Left ventricle myocardium superior (tissue), 1 donor: ENCODE data around the gene RETREG3. TPM values are rescaled to one million over a fixed set of nuclear protein-coding genes. Genes with fewer than 3 reads are reported as not detected.

ENCODE experiments used
- ATAC-seq: fragments of 200-7000 bp; cut with Tn5 transposase; one replicate; pipeline ENCODE4 v1.9.1; 2020; ENCODE audit warnings: mild to moderate bottlenecking, moderate library complexity
- DNase-seq: peaks from one replicate; pipeline ENCODE4 v3.0.0-alpha.2; 2020
- intact Hi-C: fragments of 100-400 bp; cut with micrococcal nuclease; formaldehyde crosslinking; loops from one replicate; pipeline ENCODE4 v1.11.0; 2022
- total RNA-seq: library from RNA; stranded (reverse); fragmentation: NEBNext Ultra II Directional; extraction: Animal tissue kit (Norgen Biotek cat#: 25700); gene quantifications from one replicate; pipeline ENCODE4 v1.2.1, GENCODE V29; 2021
- donor health status: DM: no; HTN: yes; CAD: no; lungs with severe emphysema.

The RETREG3 gene
- total RNA-seq, 1 donor from 2014 or later, result 25.7 TPM

- intact Hi-C loops, result no loop called here
- no peak for ATAC-seq
- no peak for DNase-seq
Observed at GRCh38 chr17:42538482-42538881, 70.7 kb downstream of the RETREG3 start.

- no peak for ATAC-seq
- intact Hi-C loops, result no loop called here
- no peak for DNase-seq
Observed at GRCh38 chr17:42537826-42538451, 71.2 kb downstream of the RETREG3 start.

- intact Hi-C loops, result no loop called here
- peak; percentile 3 for ATAC-seq
- peak; percentile 35 for DNase-seq
Observed at GRCh38 chr17:42537156-42537805, 71.9 kb downstream of the RETREG3 start.

- DNase-seq, result peak; percentile 93
- peak; percentile 75 for ATAC-seq
- intact Hi-C loops, result no loop called here
Observed at GRCh38 chr17:42536372-42537155, 72.6 kb downstream of the RETREG3 start.

GRCh38 chr17:42536048-42536371 lies 73.2 kb downstream of the RETREG3 start, which contains the start of gene NAGLU:
Gene NAGLU (plus strand): TSS chr17:42536241. CDS start chr17:42536273, 32 bp downstream.
- ATAC-seq, result peak; percentile 85
- DNase-seq, result peak; percentile 99
- intact Hi-C loops, result no loop called here

GRCh38 chr17:42535155-42536047 lies 73.8 kb downstream of the RETREG3 start:
- DNase-seq, result no peak
- intact Hi-C loops, result no loop called here
- peak; percentile 6 for ATAC-seq

- intact Hi-C loops, result no loop called here
- ATAC-seq, result peak; percentile 44
- peak; percentile 86 for DNase-seq
Observed at GRCh38 chr17:42531455-42532354, 77.5 kb downstream of the RETREG3 start.

GRCh38 chr17:42530952-42531454 lies 78.2 kb downstream of the RETREG3 start:
- ATAC-seq, result no peak
- intact Hi-C loops, result no loop called here
- no peak for DNase-seq

Other genes with a start within 250 kb of the RETREG3 start
- 146 TPM for gene STAT3, start 220.9 kb downstream of the RETREG3 start, total RNA-seq
- 216 TPM for gene CAVIN1, start 186.1 kb downstream of the RETREG3 start, total RNA-seq
- 33.2 TPM for gene ATP6V0A1, start 150.5 kb downstream of the RETREG3 start, total RNA-seq
- 8.3 TPM for gene NAGLU, start 73.1 kb downstream of the RETREG3 start, total RNA-seq
- gene HSD17B1, start 56.5 kb downstream of the RETREG3 start, total RNA-seq, result 1.4 TPM
- gene COASY, start 47.2 kb downstream of the RETREG3 start, total RNA-seq, result 45.2 TPM
- 72.3 TPM for gene MLX, start 42.3 kb downstream of the RETREG3 start, total RNA-seq
- gene PSMC3IP, start 31.6 kb downstream of the RETREG3 start, total RNA-seq, result 3.1 TPM
- gene TUBG1, start 309 bp upstream of the RETREG3 start, total RNA-seq, result 46.0 TPM
- gene TUBG2, start 49.9 kb upstream of the RETREG3 start, total RNA-seq, result 17.1 TPM
- 35.7 TPM for gene PLEKHH3, start 67.6 kb upstream of the RETREG3 start, total RNA-seq
- 1.7 TPM for gene CCR10, start 72.5 kb upstream of the RETREG3 start, total RNA-seq
- gene CNTNAP1, start 73.2 kb upstream of the RETREG3 start, total RNA-seq, result 7.0 TPM
- 49.6 TPM for gene EZH1, start 135.7 kb upstream of the RETREG3 start, total RNA-seq
- gene RAMP2, start 151.9 kb upstream of the RETREG3 start, total RNA-seq, result 39.3 TPM
- 29.6 TPM for gene VPS25, start 164.1 kb upstream of the RETREG3 start, total RNA-seq
- not detected for gene WNK4, start 171.2 kb upstream of the RETREG3 start, total RNA-seq
- gene COA3, start 189.3 kb upstream of the RETREG3 start, total RNA-seq, result 70.4 TPM
- 0.10 TPM for gene CNTD1, start 189.5 kb upstream of the RETREG3 start, total RNA-seq
- gene BECN1, start 214.9 kb upstream of the RETREG3 start, total RNA-seq, result 76.8 TPM
- gene PSME3, start 224.0 kb upstream of the RETREG3 start, total RNA-seq, result 71.2 TPM
- gene AOC2, start 235.2 kb upstream of the RETREG3 start, total RNA-seq, result 0.40 TPM
- gene AOC3, start 241.8 kb upstream of the RETREG3 start, total RNA-seq, result 6.1 TPM